GM20000 (cell line): ENCODE data around the gene SYT1.

Experiments used
- DNase-seq: peaks from one replicate; pipeline ENCODE4 v3.0.0; 2012; ENCODE audit warnings: low spot score
- CTCF ChIP-seq: IDR thresholded peaks from 2 replicates; pipeline ENCODE4 v1.5.1; 2012; ENCODE audit warnings: mild to moderate bottlenecking, control low read depth; ENCODE audit errors: extremely low read depth, missing control alignments

Gene SYT1

GRCh38 chr12:78966062-78966461 is 101.5 kb downstream of the SYT1 start:
- TF ChIP-seq CTCF = no peak
- no peak for DNase-seq

GRCh38 chr12:78966926-78967325 is 102.4 kb downstream of the SYT1 start:
- no peak for TF ChIP-seq CTCF

GRCh38 chr12:78968226-78968625 is 103.7 kb downstream of the SYT1 start:
- no peak for TF ChIP-seq CTCF
- no peak for DNase-seq

More at GRCh38 chr12:78966926-78967325, 102.4 kb downstream of the SYT1 start:
- no peak for DNase-seq

- no peak for DNase-seq
- TF ChIP-seq CTCF = no peak
Observed at GRCh38 chr12:78970041-78970440, 105.5 kb downstream of the SYT1 start.

- TF ChIP-seq CTCF = no peak
- DNase-seq = no peak
Observed at GRCh38 chr12:78977304-78977867, 112.8 kb downstream of the SYT1 start.

GRCh38 chr12:78994168-78994791 is 129.7 kb downstream of the SYT1 start:
- DNase-seq = no peak

GRCh38 chr12:79000501-79000900 is 135.9 kb downstream of the SYT1 start:
- no peak for DNase-seq
- TF ChIP-seq CTCF = no peak

More at GRCh38 chr12:78994168-78994791, 129.7 kb downstream of the SYT1 start:
- TF ChIP-seq CTCF = no peak
